H9 (cell line): ENCODE measurements around the gene NKX1-1. TPM values are rescaled to one million over a fixed set of nuclear protein-coding genes. Genes with fewer than 3 reads are reported as not detected.

Experiments used
- DNase-seq: peaks from one replicate; pipeline ENCODE4 v3.0.0-alpha.2; 2017
- H2AFZ ChIP-seq: one replicate; pipeline ENCODE4 v1.6.1; 2013; ENCODE audit warnings: mild to moderate bottlenecking, low read length, control low read depth, moderate library complexity
- H2AK5ac ChIP-seq: 2 replicates; pipeline ENCODE4 v1.6.1; 2013; ENCODE audit warnings: low read length, control low read depth, mixed read lengths; ENCODE audit not compliant: insufficient read length
- H2BK120ac ChIP-seq: one replicate; pipeline ENCODE4 v1.6.1; 2013; ENCODE audit warnings: low read depth, mild to moderate bottlenecking, low read length, control low read depth, inconsistent platforms; ENCODE audit not compliant: poor library complexity, severe bottlenecking
- H2BK12ac ChIP-seq: 2 replicates; pipeline ENCODE4 v1.6.1; 2013; ENCODE audit warnings: low read length, control low read depth, mixed read lengths, low read depth; ENCODE audit not compliant: insufficient read length
- H2BK15ac ChIP-seq: 2 replicates; pipeline ENCODE4 v1.6.1; 2013; ENCODE audit warnings: low read depth, low read length, control low read depth
- H2BK20ac ChIP-seq: one replicate; pipeline ENCODE4 v1.6.1; 2013; ENCODE audit warnings: low read depth, mild to moderate bottlenecking, low read length, control low read depth, inconsistent platforms; ENCODE audit not compliant: poor library complexity, severe bottlenecking
- H2BK5ac ChIP-seq: 2 replicates; pipeline ENCODE4 v1.6.1; 2013; ENCODE audit warnings: low read length, control low read depth, mixed read lengths; ENCODE audit not compliant: insufficient read length
- H3K14ac ChIP-seq: 2 replicates; pipeline ENCODE4 v1.6.1; 2013; ENCODE audit warnings: low read length, control low read depth; ENCODE audit not compliant: insufficient read depth
- H3K18ac ChIP-seq: 2 replicates; pipeline ENCODE4 v1.6.1; 2013; ENCODE audit warnings: low read depth, mild to moderate bottlenecking, mixed read lengths, low read length, control low read depth; ENCODE audit not compliant: insufficient read length
- H3K23ac ChIP-seq: 2 replicates; pipeline ENCODE4 v1.6.1; 2013; ENCODE audit warnings: low read length, control low read depth, mixed read lengths, low read depth; ENCODE audit not compliant: insufficient read length
- H3K23me2 ChIP-seq: 2 replicates; pipeline ENCODE4 v1.6.1; 2013; ENCODE audit warnings: low read depth, mild to moderate bottlenecking, mixed read lengths, low read length, control low read depth; ENCODE audit not compliant: insufficient read length, poor library complexity, severe bottlenecking
- H3K27ac ChIP-seq: 2 replicates; pipeline ENCODE4 v1.5.1; 2013; ENCODE audit warnings: low read length, control low read depth, mixed read lengths, low read depth; ENCODE audit not compliant: insufficient read length
- H3K27me3 ChIP-seq: 2 replicates; pipeline ENCODE4 v1.6.1; 2013; ENCODE audit warnings: low read length, control low read depth, inconsistent platforms; ENCODE audit not compliant: insufficient read depth
- H3K4ac ChIP-seq: 2 replicates; pipeline ENCODE4 v1.6.1; 2013; ENCODE audit warnings: low read depth, mild to moderate bottlenecking, control low read depth, inconsistent platforms, low read length, moderate library complexity
- H3K4me1 ChIP-seq: 2 replicates; pipeline ENCODE4 v1.6.1; 2013; ENCODE audit warnings: low read length, control low read depth, inconsistent platforms; ENCODE audit not compliant: insufficient read depth
- H3K4me2 ChIP-seq: 2 replicates; pipeline ENCODE4 v1.6.1; 2013; ENCODE audit warnings: low read length, control low read depth, mixed read lengths; ENCODE audit not compliant: insufficient read length, insufficient read depth
- H3K56ac ChIP-seq: 2 replicates; pipeline ENCODE4 v1.6.1; 2013; ENCODE audit warnings: low read depth, mild to moderate bottlenecking, mixed read lengths, low read length, control low read depth; ENCODE audit not compliant: insufficient read length
- H3K79me1 ChIP-seq: 2 replicates; pipeline ENCODE4 v1.6.1; 2013; ENCODE audit warnings: low read depth, mild to moderate bottlenecking, moderate library complexity, low read length, control low read depth, inconsistent platforms; ENCODE audit not compliant: insufficient read depth, poor library complexity, severe bottlenecking
- H3K79me2 ChIP-seq: 2 replicates; pipeline ENCODE4 v1.6.1; 2013; ENCODE audit warnings: low read length, control low read depth, inconsistent platforms; ENCODE audit not compliant: insufficient read depth
- H3K9ac ChIP-seq: 2 replicates; pipeline ENCODE4 v1.6.1; 2013; ENCODE audit warnings: low read length, control low read depth, mixed read lengths; ENCODE audit not compliant: insufficient read length; ENCODE audit errors: extremely low read depth
- H3K9me3 ChIP-seq: one replicate; pipeline ENCODE4 v1.6.1; 2013; ENCODE audit warnings: low read depth, low read length, inconsistent platforms; ENCODE audit not compliant: control insufficient read depth
- H3T11ph ChIP-seq: one replicate; pipeline ENCODE4 v1.6.1; 2013; ENCODE audit warnings: mild to moderate bottlenecking, low read length, control low read depth, inconsistent platforms
- H4K20me1 ChIP-seq: one replicate; pipeline ENCODE4 v1.6.1; 2013; ENCODE audit not compliant: control insufficient read depth, insufficient read length, insufficient read depth
- H4K5ac ChIP-seq: 2 replicates; pipeline ENCODE4 v1.6.1; 2013; ENCODE audit warnings: low read depth, mild to moderate bottlenecking, mixed read lengths, low read length, control low read depth; ENCODE audit not compliant: insufficient read length
- H4K8ac ChIP-seq: replicated peaks from 2 replicates; pipeline ENCODE4 v1.6.1; 2013; ENCODE audit warnings: low read length, control low read depth, mixed read lengths, low read depth; ENCODE audit not compliant: insufficient read length
- H4K91ac ChIP-seq: 2 replicates; pipeline ENCODE4 v1.6.1; 2013; ENCODE audit warnings: low read depth, mild to moderate bottlenecking, moderate library complexity, mixed read lengths, low read length, control low read depth; ENCODE audit not compliant: insufficient read length
- H3K27ac Mint-ChIP-seq, 3 experiments: 2 replicates in 2 of 3; 3 replicates in 1 of 3; pipeline ENCODE4 v1.8.0; 2020 to 2021; ENCODE audit warnings: mixed read lengths in 3 of 3, mild to moderate bottlenecking in 1 of 3, moderate library complexity in 1 of 3
- H3K27me3 Mint-ChIP-seq: 2 replicates; pipeline ENCODE4 v1.8.0; 2021; ENCODE audit warnings: low read depth, mild to moderate bottlenecking, moderate library complexity, mixed read lengths
- H3K36me3 Mint-ChIP-seq, 3 experiments: 2 replicates in 2 of 3; 3 replicates in 1 of 3; pipeline ENCODE4 v1.8.0; 2020 to 2021; ENCODE audit warnings: low read depth in 3 of 3, mixed read lengths in 3 of 3; ENCODE audit not compliant: insufficient read depth in 1 of 3
- H3K4me1 Mint-ChIP-seq, 2 experiments: 2 replicates each; pipeline ENCODE4 v1.8.0; 2020; ENCODE audit warnings: mixed read lengths in 2 of 2
- H3K4me3 Mint-ChIP-seq, 2 experiments: 2 replicates in 1 of 2; 3 replicates in 1 of 2; pipeline ENCODE4 v1.8.0; 2020 to 2021; ENCODE audit warnings: mild to moderate bottlenecking in 2 of 2, mixed read lengths in 2 of 2, moderate library complexity in 1 of 2
- H3K9me3 Mint-ChIP-seq, 2 experiments: 2 replicates in 1 of 2; 3 replicates in 1 of 2; pipeline ENCODE4 v1.8.0; 2020; ENCODE audit warnings: mild to moderate bottlenecking in 2 of 2, mixed read lengths in 2 of 2, moderate library complexity in 1 of 2
- WGBS: extraction: QIAGEN DNeasy Blood & Tissue Kit; methylation state at CpG from one replicate; pipeline ENCODE4 v1.1.7; 2013; ENCODE audit warnings: missing lambda C conversion rate, low lambda C conversion rate, mixed read lengths; ENCODE audit not compliant: insufficient read length; ENCODE audit errors: extremely low coverage; 5-methylcytosine and 5-hydroxymethylcytosine counted together
- total RNA-seq: library from RNA; stranded (reverse); gene quantifications from 2 replicates; pipeline ENCODE4 v1.2.1, GENCODE V29; 2021
- TF ChIP-seq, protein P1 (sequence below): fragments of 200-600 bp; sonication (generic); conservative IDR thresholded peaks from 3 replicates; pipeline ENCODE4 v1.8.0; 2021; ENCODE audit warnings: antibody characterized with exemption, mild to moderate bottlenecking

NKX1-1 gene
- total RNA-seq, 1 experiment from 2014 or later = not detected

DNA sequence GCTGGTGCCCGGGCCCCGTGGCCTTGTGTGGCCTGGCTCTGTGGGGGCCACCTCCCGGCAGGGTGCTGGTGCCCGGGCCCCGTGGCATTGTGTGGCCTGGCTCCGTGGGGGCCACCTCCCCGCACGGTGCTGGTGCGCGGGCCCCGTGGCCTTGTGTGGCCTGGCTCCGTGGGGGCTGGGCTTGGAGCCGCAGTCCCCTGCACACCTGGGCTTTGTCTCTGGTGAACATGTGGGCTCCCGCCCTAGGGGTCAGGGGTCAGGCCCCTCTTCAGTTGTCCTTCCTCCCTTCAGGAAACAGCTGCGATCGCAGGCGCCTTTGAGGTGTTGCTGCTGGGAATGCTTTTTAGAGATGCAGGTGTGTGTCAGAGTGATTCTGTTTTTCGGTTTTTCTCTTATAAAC lies 42.0 kb downstream of the NKX1-1 start:
- Mint-ChIP-seq H3K27ac (no peak overlapping the region), H3K36me3 (peaks cover 0 to 6% (median 4%) of the 10 kb centered on the region in 3 experiments; a peak in 3 of 7 replicates), H3K4me3 (no peak overlapping the region), H3K27me3 (no peaks in the 10 kb centered on the region), H3K4me1 (0 out of 4 replicates have a peak, but pooled peaks cover 0 to 2% of the 10 kb centered on the region in 2 experiments), H3K9me3 (no peaks in the 10 kb centered on the region)
- WGBS = no CpG with 5 or more reads among the region's 18 CpGs
- H4K91ac ChIP-seq = no peak overlapping the region
- DNase-seq = no peak
- H3K4me2 ChIP-seq = no peak overlapping the region
- no peak overlapping the region for H2AFZ ChIP-seq
- H4K8ac ChIP-seq = no peak overlapping the region
- H4K20me1 ChIP-seq = no peaks in the 10 kb centered on the region
- H2BK120ac ChIP-seq = no peak overlapping the region
- no peak overlapping the region for H2AK5ac ChIP-seq
- no peak overlapping the region for H3T11ph ChIP-seq
- no peaks in the 10 kb centered on the region for H3K79me1 ChIP-seq
- H3K4ac ChIP-seq = no peak overlapping the region
- H3K9me3 ChIP-seq = no peaks in the 10 kb centered on the region
- H3K23ac ChIP-seq = no peak overlapping the region
- TF ChIP-seq, protein P1, sequence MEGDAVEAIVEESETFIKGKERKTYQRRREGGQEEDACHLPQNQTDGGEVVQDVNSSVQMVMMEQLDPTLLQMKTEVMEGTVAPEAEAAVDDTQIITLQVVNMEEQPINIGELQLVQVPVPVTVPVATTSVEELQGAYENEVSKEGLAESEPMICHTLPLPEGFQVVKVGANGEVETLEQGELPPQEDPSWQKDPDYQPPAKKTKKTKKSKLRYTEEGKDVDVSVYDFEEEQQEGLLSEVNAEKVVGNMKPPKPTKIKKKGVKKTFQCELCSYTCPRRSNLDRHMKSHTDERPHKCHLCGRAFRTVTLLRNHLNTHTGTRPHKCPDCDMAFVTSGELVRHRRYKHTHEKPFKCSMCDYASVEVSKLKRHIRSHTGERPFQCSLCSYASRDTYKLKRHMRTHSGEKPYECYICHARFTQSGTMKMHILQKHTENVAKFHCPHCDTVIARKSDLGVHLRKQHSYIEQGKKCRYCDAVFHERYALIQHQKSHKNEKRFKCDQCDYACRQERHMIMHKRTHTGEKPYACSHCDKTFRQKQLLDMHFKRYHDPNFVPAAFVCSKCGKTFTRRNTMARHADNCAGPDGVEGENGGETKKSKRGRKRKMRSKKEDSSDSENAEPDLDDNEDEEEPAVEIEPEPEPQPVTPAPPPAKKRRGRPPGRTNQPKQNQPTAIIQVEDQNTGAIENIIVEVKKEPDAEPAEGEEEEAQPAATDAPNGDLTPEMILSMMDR = no peak
- H3K27ac ChIP-seq = no peak overlapping the region
- no peaks in the 10 kb centered on the region for H3K23me2 ChIP-seq
- H4K5ac ChIP-seq = no peak overlapping the region
- no peaks in the 10 kb centered on the region for H3K27me3 ChIP-seq
- H2BK12ac ChIP-seq = no peak overlapping the region
- no peak overlapping the region for H2BK15ac ChIP-seq
- no peak overlapping the region for H3K18ac ChIP-seq
- H2BK5ac ChIP-seq = no peak overlapping the region
- no peak overlapping the region for H3K9ac ChIP-seq
- no peak overlapping the region for H2BK20ac ChIP-seq
- no peak overlapping the region for H3K14ac ChIP-seq
- no peaks in the 10 kb centered on the region for H3K4me1 ChIP-seq
- no peak overlapping the region for H3K56ac ChIP-seq
- H3K79me2 ChIP-seq = no peaks in the 10 kb centered on the region
